PC-9 (cell line): ENCODE measurements around the gene LRP1B. TPM values are rescaled to one million over a fixed set of nuclear protein-coding genes. Genes with fewer than 3 reads are reported as not detected.

Source experiments
- BruUV-seq: library from RNA; stranded (reverse); fragments of 400-500 nt; replicated peaks from 2 replicates; lab custom pipeline; 2021; lab: Mats Ljungman, UMichigan
- CTCF ChIA-PET: fragments of 300-600 bp; sonication (Branson Sonifier 250); formaldehyde crosslinking; loops from one replicate; lab custom pipeline; 2022; ENCODE audit warnings: antibody characterized with exemption; lab: Charles Lee
- POLR2A ChIA-PET: fragments of 300-600 bp; sonication (Branson Sonifier 250); formaldehyde crosslinking; loops from one replicate; lab custom pipeline; 2022; ENCODE audit warnings: antibody characterized with exemption; ENCODE audit not compliant: unreplicated experiment; lab: Charles Lee
- DNase-seq, 2 experiments: peaks; one replicate each; pipeline versions ENCODE4 v3.0.0 to v3.0.0-alpha.2; 2015 to 2022; ENCODE audit warnings: mixed read lengths in 1 of 2
- H2AFZ ChIP-seq: fragments of 200-600 bp; sonication (generic); 2 replicates; pipeline ENCODE4 v1.8.1; 2017; ENCODE audit warnings: antibody characterized with exemption
- H3F3A ChIP-seq: fragments of 200-600 bp; sonication (generic); 2 replicates; pipeline ENCODE4 v1.8.1; 2017; ENCODE audit warnings: antibody characterized with exemption, mild to moderate bottlenecking, low read depth; ENCODE audit not compliant: insufficient read depth
- H3K27ac ChIP-seq: fragments of 200-600 bp; sonication (generic); 2 replicates; pipeline ENCODE4 v1.6.1; 2016; ENCODE audit warnings: mixed run types
- H3K27me3 ChIP-seq: fragments of 200-600 bp; sonication (generic); 2 replicates; pipeline ENCODE4 v1.6.1; 2016; ENCODE audit warnings: low read depth, mixed run types; ENCODE audit not compliant: insufficient read depth
- H3K36me3 ChIP-seq: fragments of 200-600 bp; sonication (generic); 2 replicates; pipeline ENCODE4 v1.6.1; 2016; ENCODE audit warnings: low read depth, mixed run types
- H3K4me1 ChIP-seq: fragments of 200-600 bp; sonication (generic); replicated peaks from 2 replicates; pipeline ENCODE4 v1.6.1; 2016; ENCODE audit warnings: mixed run types; ENCODE audit not compliant: insufficient read depth
- H3K4me2 ChIP-seq: fragments of 200-600 bp; sonication (generic); 2 replicates; pipeline ENCODE4 v1.6.1; 2017; ENCODE audit warnings: mixed run types
- H3K4me3 ChIP-seq: fragments of 200-600 bp; sonication (generic); 2 replicates; pipeline ENCODE4 v1.6.1; 2016; ENCODE audit warnings: mixed run types
- H3K79me2 ChIP-seq: fragments of 200-600 bp; sonication (generic); 2 replicates; pipeline ENCODE4 v1.6.1; 2017; ENCODE audit warnings: low read depth, mixed run types
- H3K9me2 ChIP-seq: fragments of 200-600 bp; sonication (generic); 2 replicates; pipeline ENCODE4 v1.8.1; 2017; ENCODE audit warnings: mild to moderate bottlenecking; ENCODE audit not compliant: insufficient read depth
- H3K9me3 ChIP-seq: fragments of 200-600 bp; sonication (generic); 2 replicates; pipeline ENCODE4 v1.8.1; 2016; ENCODE audit warnings: low read depth; ENCODE audit not compliant: insufficient read depth
- H4K20me1 ChIP-seq: fragments of 200-600 bp; sonication (generic); 2 replicates; pipeline ENCODE4 v1.8.1; 2017; ENCODE audit not compliant: insufficient read depth
- CTCF ChIP-seq: fragments of 200-600 bp; sonication (generic); conservative IDR thresholded peaks from 2 replicates; pipeline ENCODE4 v1.6.1; 2017; ENCODE audit warnings: mixed run types, antibody characterized with exemption, mild to moderate bottlenecking, moderate library complexity
- EZH2 ChIP-seq: fragments of 200-600 bp; sonication (generic); IDR thresholded peaks from 2 replicates; pipeline ENCODE4 v1.8.0; 2017; ENCODE audit warnings: antibody characterized with exemption, low read depth
- intact Hi-C: fragments of 100-400 bp; cut with micrococcal nuclease; formaldehyde crosslinking; loops from one replicate; pipeline ENCODE4 v1.10.0; 2022; ENCODE audit not compliant: unreplicated experiment
- total RNA-seq: library from RNA; stranded (reverse); gene quantifications from 2 replicates; pipeline ENCODE4 v1.2.3, GENCODE V29; 2021

LRP1B gene
- total RNA-seq, 1 experiment from 2014 or later = 1.7 TPM

- H4K20me1 ChIP-seq = no peaks in the 10 kb centered on the region
- no peak overlapping the region for H3K4me2 ChIP-seq
- no TSS peak for BruUV-seq
- H3K9me3 ChIP-seq = no peaks in the 10 kb centered on the region
- no peak overlapping the region for H3K4me3 ChIP-seq
- CTCF ChIA-PET = no interaction called here
- no peaks in the 10 kb centered on the region for H3F3A ChIP-seq
- no peaks in the 10 kb centered on the region for H3K4me1 ChIP-seq
- H3K79me2 ChIP-seq = no peaks in the 10 kb centered on the region
- H2AFZ ChIP-seq = no peak overlapping the region
- no peak for DNase-seq
- H3K9me2 ChIP-seq = no peaks in the 10 kb centered on the region
- no peaks in the 10 kb centered on the region for H3K27me3 ChIP-seq
- intact Hi-C loops = no loop called here
- POLR2A ChIA-PET = no interaction called here
- no peaks in the 10 kb centered on the region for H3K36me3 ChIP-seq
- no peak for TF ChIP-seq EZH2
- TF ChIP-seq CTCF = no peak
- H3K27ac ChIP-seq = no peak overlapping the region
Observed at GRCh38 chr2:140851258-140851981, 1279.4 kb downstream of the LRP1B start.

GRCh38 chr2:140843186-140843585 lies 1287.6 kb downstream of the LRP1B start:
- CTCF ChIA-PET = interaction anchor here (0.7 kb wide), 1 partner anchor 150 kb away, joined by 5 read pairs; no protein-coding TSS in a partner anchor

GRCh38 chr2:140842110-140842509 lies 1288.7 kb downstream of the LRP1B start:
- no peak for DNase-seq
- Histone ChIP-seq H3K4me1 (no peaks in the 10 kb centered on the region), H3K36me3 (no peaks in the 10 kb centered on the region), H2AFZ (no peak overlapping the region), H4K20me1 (no peaks in the 10 kb centered on the region), H3K4me3 (no peak overlapping the region), H3F3A (no peaks in the 10 kb centered on the region), H3K27me3 (no peaks in the 10 kb centered on the region), H3K9me3 (no peaks in the 10 kb centered on the region), H3K27ac (no peak overlapping the region), H3K4me2 (no peak overlapping the region), H3K9me2 (no peaks in the 10 kb centered on the region), H3K79me2 (no peaks in the 10 kb centered on the region)
- ChIA-PET CTCF (no interaction called here), POLR2A (no interaction called here)
- intact Hi-C loops = no loop called here
- no TSS peak for BruUV-seq
- TF ChIP-seq EZH2 = no peak
- TF ChIP-seq CTCF = no peak

More at GRCh38 chr2:140843186-140843585, 1287.6 kb downstream of the LRP1B start:
- Histone ChIP-seq H3K79me2 (no peaks in the 10 kb centered on the region), H3K9me3 (no peaks in the 10 kb centered on the region), H3K27me3 (no peaks in the 10 kb centered on the region), H2AFZ (no peak overlapping the region), H3K36me3 (no peaks in the 10 kb centered on the region), H3K9me2 (no peaks in the 10 kb centered on the region), H3K27ac (no peak overlapping the region), H3K4me2 (no peak overlapping the region), H3K4me1 (no peaks in the 10 kb centered on the region), H3F3A (no peaks in the 10 kb centered on the region), H4K20me1 (no peaks in the 10 kb centered on the region), H3K4me3 (no peak overlapping the region)
- no TSS peak for BruUV-seq
- POLR2A ChIA-PET = no interaction called here
- DNase-seq = no peak
- TF ChIP-seq EZH2 (no peak), CTCF (no peak)
- intact Hi-C loops = no loop called here
